ENCODE results near the gene IRF4. TPM values are rescaled to one million over a fixed set of nuclear protein-coding genes. Genes with fewer than 3 reads are reported as not detected.

Gene IRF4
- polyA plus RNA-seq, 1 donor: 0.56 TPM

DNA sequence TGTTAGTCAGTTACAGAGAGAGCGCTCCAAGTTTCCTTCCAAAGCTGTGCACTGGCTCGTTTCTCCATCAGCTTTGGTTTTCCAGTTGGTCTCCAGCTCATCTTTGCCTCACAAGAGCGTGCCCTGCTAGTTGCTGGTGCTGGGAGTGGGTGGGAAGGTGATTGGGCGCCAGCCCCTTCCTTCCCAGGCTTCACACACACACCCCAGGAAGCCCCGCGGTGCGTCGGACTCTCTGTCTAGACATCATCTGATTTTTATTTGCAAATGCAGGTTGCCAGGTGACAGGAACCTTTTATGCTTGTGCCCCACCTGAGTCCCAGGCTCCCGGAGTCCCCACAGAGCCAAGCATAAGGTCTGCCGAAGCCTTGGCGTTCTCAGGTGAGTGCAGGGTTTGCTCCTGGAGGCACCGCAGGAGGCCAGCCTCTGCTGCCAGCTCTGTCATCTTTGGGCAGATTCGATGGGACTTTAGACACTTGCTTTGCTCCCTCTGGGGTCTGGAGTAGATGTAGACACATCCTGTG lies 7.1 kb downstream of the IRF4 start:
- no peak for DNase-seq

DNA sequence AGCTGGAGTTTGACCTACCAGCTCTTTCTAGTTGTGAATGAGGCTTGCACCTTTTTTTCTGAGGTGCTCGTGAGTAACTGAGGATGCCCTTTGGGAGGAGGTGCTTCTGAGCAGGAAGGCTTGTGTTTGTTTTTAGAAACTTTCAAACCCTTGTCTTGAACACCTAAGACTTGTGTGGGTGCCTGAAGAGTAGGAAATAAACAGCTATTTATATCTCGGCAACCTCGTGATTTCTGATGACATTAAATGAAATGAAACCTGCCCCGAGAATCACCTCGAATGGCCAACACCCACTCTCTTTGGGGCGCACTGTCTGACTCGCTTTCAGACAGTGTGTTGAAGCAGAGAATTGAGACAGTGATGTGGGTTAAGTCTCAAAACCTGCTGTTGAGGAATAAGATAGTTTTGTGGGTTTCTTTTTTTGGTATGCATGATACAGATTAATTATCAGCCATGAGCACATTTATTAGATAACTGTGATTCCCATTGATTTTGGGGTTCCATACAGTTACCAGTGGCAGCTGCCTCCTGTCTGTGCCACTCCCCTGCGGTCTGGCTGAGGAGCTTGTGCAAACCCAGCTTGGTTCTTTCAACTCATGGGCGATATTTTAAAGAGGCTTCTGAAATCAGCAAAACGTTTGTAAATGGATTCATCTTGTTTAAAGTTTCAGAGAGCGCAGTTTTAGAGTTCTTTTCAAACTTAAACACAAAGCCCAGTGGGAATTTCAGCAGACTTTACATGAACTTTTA lies 8.4 kb downstream of the IRF4 start:
- no peak for DNase-seq

DNA sequence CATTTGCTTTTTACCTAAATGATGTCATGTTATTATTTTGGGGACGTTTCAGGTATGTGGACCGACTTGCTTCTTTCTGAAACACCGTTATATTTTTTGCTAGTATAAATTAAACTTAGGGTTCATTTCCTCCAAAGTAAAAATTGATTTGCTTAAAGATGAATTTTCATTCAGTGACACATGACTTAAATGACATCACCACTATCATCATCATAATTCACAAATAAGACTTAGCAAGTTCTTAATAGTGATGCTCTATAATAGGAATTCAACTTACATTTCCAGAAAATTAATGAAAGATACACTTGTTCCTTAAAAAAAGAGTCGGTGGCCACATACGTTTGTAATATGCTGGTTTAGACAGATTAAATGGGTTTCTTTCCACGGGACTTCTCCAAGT lies 9.3 kb downstream of the IRF4 start:
- no peak for DNase-seq

GRCh38 chr6:401239-401993 lies 9.9 kb downstream of the IRF4 start:
- no peak for DNase-seq

DNA sequence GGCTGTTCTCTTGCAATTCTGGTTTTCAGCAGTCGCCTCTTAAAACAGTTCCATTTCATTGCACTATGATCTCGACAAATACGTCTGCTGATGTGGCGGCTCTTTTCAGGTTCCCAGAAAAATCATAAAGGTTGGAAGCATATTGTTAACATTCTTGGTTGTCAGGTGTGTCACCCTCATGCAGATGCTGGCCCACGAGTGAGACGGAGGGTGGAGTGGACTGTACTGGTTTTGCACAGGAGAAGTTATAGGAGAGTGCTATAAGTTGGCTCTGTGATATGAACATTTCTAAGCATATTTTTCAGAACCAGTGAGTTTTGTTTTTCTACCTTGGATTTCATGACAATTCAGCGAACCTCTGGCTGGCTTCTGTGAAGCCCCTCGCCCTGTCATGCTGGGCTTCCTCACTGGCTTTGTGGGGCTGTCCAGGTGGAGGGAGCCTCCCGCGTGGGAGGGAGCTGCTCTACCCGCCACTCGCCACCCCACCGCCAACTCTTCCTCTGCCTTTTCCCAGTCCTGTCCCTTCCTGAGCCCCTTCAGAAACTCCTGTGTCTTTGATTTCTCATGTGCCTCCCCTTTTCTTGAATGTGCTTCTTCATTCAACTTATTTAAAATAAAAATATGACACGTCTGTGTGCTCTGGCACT lies 10.6 kb downstream of the IRF4 start:
- no peak for DNase-seq

DNA sequence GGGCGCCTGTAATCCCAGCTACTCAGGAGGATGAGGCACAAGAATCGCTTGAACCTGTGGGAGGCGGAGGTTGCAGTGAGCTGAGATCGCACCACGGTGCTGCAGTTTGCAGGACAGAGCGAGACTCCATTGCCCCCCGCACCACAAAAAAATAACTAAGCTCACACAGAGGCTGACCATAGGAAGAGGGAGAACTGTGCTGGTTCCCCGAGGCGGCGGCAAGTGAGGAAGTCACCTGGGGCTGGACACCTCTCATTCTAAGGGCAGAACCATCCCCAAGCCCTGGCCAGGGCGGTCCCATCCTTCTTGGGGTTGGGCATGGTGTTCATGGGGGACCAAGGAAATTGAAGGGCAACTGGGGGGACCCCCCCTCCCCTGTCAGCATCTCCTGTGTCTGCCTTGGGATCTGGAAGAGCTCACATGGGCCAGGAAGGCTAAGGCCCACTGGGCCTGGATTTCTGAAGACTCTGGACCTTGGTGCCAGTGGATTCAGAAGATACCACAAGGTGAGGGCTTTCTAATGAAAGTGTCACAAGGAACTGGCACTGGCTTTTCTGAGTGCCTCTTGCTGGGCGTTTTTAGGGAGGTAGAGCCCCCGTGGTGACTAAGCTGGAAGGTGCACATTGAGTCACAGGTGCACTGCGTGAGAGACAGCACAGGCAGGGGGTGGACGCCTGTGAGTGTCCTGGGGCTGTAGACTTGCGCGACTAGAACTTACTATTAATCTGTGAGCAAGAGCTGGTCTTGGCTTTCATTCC lies 11.5 kb downstream of the IRF4 start:
- no peak for DNase-seq

DNA sequence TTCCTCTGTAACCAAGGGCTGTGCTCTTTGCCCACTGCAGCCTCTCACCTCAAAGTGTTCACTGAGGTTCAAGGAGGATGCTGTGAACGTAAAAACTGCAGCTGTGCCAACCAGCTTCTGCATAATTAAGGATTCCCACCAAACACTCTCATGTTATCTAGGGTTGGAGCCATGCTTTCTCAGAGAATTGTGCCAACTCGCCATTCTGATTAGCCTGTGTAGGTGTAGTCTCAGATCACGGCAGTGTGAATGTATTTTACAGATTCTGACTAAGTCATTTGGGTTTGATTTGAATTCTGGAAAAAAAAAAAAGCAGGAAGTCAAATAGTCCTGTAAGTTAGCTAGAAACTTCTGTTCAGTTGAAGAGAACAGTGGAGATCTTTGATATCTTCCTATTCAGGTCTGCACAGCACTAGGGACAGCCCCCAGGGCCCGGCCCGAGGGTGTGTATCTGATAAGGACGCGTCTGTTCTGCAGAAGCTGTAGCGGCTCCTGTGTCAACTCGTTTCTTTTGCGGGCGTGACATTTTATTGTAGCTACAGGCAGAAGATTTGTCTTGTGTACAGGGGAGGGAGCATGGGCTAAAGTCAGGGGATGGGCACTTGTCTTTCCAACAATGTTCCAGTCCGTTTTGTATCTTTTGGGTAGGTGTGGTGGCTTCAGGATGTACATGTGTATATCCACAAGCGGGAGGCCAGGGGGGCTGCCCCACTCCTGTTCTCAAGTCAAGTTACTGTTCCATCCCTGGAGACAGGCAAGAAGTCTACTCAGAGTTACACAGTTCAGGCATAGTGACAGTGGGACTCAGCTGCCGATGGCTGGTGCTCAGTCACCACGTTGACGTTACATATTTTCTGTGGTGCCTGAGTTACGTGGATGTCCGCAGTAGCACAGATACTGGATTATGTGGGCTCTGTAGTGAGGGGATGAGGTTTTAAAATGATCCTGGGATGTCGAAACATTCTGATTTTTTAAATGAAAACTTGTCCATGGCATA lies 12.4 kb downstream of the IRF4 start:
- no peak for DNase-seq

DNA sequence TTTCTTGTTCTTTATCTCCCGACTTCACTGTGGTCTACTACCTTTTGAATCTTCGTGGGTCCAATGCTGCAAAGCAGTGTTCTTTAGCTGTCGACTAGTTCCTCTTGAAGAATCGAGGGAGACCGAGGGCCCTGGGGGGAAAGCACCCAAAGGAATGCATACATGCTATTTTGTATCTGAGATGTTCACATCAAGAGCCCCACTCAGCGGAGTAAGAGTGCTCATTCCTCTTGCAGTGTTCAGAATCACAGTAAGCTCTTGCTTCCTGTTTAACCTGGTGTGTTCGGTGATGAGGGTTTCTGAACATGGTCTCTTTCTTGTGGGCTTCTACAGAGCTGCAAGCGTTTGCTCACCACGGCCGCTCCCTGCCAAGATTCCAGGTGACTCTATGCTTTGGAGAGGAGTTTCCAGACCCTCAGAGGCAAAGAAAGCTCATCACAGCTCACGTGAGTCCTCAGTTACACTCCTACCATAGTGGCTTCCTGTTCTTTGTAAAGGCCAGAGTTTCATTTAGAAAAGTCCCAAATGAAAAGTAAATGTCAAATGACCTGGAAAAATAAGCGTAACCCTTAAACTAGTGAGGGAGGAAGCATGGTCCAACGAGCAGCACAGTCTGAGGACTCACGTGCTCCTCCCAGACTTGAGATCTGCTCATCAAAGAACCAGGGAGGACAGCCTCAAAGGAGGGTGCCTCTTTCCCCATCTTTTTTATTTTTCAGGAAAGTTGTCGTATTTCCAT lies 13.3 kb downstream of the IRF4 start:
- DNase-seq: no peak

DNA sequence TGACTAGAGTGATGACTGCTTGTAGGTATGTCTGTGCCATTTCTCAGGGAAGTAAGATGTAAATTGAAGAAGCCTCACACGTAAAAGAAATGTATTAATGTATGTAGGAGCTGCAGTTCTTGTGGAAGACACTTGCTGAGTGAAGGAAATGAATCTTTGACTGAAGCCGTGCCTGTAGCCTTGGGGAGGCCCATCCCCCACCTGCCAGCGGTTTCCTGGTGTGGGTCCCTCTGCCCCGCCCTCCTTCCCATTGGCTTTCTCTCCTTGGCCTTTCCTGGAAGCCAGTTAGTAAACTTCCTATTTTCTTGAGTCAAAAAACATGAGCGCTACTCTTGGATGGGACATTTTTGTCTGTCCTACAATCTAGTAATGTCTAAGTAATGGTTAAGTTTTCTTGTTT lies 16.6 kb downstream of the IRF4 start:
- DNase-seq: no peak

GRCh38 chr6:408599-409102 lies 17.1 kb downstream of the IRF4 start:
- DNase-seq: peak; percentile 38

GRCh38 chr6:409370-409972 lies 17.9 kb downstream of the IRF4 start:
- DNase-seq: no peak

- DNase-seq: no peak
Observed at GRCh38 chr6:410555-411395, 19.2 kb downstream of the IRF4 start.

DNA sequence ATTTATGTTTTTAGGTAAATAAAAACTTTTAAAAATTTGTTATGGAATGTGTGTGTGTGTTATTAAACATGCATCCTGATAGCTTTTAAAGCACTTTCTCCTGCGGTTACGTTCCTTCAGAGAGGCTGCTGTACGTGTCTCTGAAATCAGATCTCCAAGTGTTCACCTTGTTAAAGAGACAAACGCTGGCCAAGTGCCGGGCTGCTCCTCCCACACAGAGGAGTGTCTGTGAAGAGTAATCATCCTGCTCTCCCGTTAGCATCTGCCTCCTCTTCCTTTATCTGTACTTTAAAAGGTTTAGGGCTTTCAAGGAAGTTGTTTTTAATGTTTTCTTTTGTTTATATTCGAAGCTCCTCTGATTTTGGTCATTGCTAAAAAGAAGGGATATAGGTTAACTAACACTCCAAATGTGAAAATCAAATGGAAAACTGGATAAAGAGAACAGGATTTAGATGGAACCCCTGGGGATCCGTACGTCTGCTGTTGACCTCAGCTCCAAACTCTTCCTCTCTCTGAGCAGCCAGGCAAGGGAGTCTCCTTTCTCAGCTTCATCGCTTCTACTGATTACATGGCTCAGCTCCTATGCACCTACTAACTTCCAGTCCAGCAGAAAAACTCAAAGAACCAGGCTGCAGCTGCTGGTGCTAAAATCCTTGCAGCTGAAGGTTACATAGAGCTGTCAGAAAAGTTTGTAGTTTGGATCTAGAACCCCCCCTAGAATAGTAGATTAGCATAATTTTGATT lies 20.0 kb downstream of the IRF4 start:
- DNase-seq: no peak

- no peak for DNase-seq
Observed at GRCh38 chr6:412146-412886, 20.8 kb downstream of the IRF4 start.

- no peak for DNase-seq
Observed at GRCh38 chr6:414447-414846, 22.9 kb downstream of the IRF4 start.

DNA sequence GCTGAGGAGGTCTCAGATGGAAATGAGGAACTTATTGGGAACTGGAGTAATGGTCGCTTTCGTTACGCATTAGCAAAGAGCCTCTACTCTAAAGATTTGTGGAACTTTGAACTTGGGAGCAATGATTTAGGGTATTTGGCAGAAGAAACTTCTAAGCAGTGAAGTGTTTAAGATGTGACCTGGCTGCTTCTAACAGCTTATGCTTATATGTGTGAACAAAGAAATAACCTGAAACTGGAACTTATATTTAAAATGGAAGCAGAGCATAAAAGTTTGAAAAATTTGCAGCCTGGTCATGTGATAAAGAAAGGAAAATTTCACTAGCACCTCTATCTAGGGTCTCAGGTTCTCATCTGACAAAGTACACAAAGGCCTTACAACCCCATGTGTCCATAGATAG lies 23.5 kb downstream of the IRF4 start:
- DNase-seq: no peak

DNA sequence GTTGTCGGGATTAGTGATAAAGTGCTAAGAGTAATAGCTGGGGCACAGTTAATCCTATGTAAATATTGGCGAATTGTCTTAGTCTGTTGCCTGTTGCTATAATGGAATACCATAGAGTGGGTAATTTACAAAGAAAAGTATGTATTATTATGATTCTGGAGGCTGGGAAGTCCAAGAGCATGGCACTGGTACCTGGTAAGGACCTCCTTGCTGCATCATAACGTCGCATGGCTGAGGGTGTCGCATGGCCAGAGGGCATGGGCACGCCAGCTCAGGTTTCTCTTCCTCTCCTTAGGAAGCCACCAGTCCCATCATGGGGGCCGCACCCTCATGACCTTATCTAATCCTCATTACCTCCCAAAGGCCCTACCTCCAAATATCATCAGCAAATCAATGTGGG lies 29.7 kb downstream of the IRF4 start:
- no peak for DNase-seq
